K562 (cell line): ENCODE data around the gene ACTR1B. TPM values are rescaled to one million over a fixed set of nuclear protein-coding genes. Genes with fewer than 3 reads are reported as not detected.
"Not testable (repeated sequence)": the region's sequence is repeated elsewhere in the genome, so short reads cannot be mapped to it uniquely, and the experiment has no call there.

Source experiments
- ATAC-seq: fragments of 200-7000 bp; cut with Tn5 transposase; 3 replicates; pipeline ENCODE4 v1.9.1; 2020; ENCODE audit warnings: moderate library complexity
- BruUV-seq: library from RNA; stranded (reverse); fragments of 400-500 nt; replicated peaks from 2 replicates; lab custom pipeline; 2021; lab: Mats Ljungman, UMichigan
- CTCF ChIA-PET: fragments of 300-600 bp; formaldehyde crosslinking; extraction: SDS; loops from one replicate; lab custom pipeline; 2021; ENCODE audit warnings: low intra/inter-chr PET ratio; lab: Yijun Ruan, JAX
- POLR2A ChIA-PET: fragments of 300-600, 350-650 bp; sonication (Branson Sonifier 250); formaldehyde crosslinking; extraction: SDS; loops from one replicate; lab custom pipeline; 2021; ENCODE audit warnings: antibody characterized with exemption, inconsistent platforms; lab: Yijun Ruan, JAX
- DNase-seq, 4 experiments: peaks; one replicate each; pipeline versions ENCODE4 v3.0.0 to v3.0.0-alpha.2; 2011 to 2018; ENCODE audit warnings: low spot score in 3 of 4, mixed read lengths in 3 of 4; ENCODE audit errors: extremely low read depth in 1 of 4
- FAIRE-seq: peaks from 2 replicates; lab custom pipeline; 2011; peaks lifted over from hg19 to GRCh38; lab: Jason Lieb, UNC
- H2AFZ ChIP-seq: 2 replicates; pipeline ENCODE4 v1.6.0; 2011; ENCODE audit warnings: low read depth, low read length, control low read depth, inconsistent platforms
- H3K27ac ChIP-seq: fragments of 200-600 bp; 3 replicates; pipeline ENCODE4 v1.8.0; 2011; ENCODE audit warnings: low read depth, mild to moderate bottlenecking, control low read depth, inconsistent platforms, low read length, moderate library complexity, mixed read lengths; ENCODE audit errors: extremely low read depth
- H3K27me3 ChIP-seq, 2 experiments: fragments of 300-600 bp in 1 of 2; 2 replicates in 1 of 2; 3 replicates in 1 of 2; pipeline versions ENCODE4 v1.6.0 to v1.8.0; 2011; ENCODE audit warnings: inconsistent platforms in 2 of 2, low read length in 2 of 2, mild to moderate bottlenecking in 1 of 2, mixed read lengths in 1 of 2, moderate library complexity in 1 of 2; ENCODE audit not compliant: control insufficient read depth in 2 of 2, insufficient read depth in 2 of 2
- H3K36me3 ChIP-seq: fragments of 300-600 bp; 3 replicates; pipeline ENCODE4 v1.8.0; 2011; ENCODE audit warnings: mild to moderate bottlenecking, low read length, inconsistent platforms; ENCODE audit not compliant: control insufficient read depth, insufficient read depth
- H3K4me1 ChIP-seq, 2 experiments: fragments of 200-600 bp in 1 of 2; replicated peaks in 1 of 2; 2 replicates in 1 of 2; 3 replicates in 1 of 2; pipeline versions ENCODE4 v1.5.1 to v1.8.0; 2011; ENCODE audit warnings: inconsistent platforms in 2 of 2, low read length in 2 of 2, mild to moderate bottlenecking in 1 of 2, mixed read lengths in 1 of 2, moderate library complexity in 1 of 2; ENCODE audit not compliant: control insufficient read depth in 2 of 2, insufficient read depth in 2 of 2
- H3K4me2 ChIP-seq: 2 replicates; pipeline ENCODE4 v1.6.1; 2011; ENCODE audit warnings: low read length, control low read depth, inconsistent platforms, mixed read lengths; ENCODE audit not compliant: insufficient read depth
- H3K4me3 ChIP-seq: fragments of 200-600 bp; sonication (generic), shearing (Covaris generic); 2 replicates; pipeline ENCODE4 v1.5.1; 2016; ENCODE audit warnings: control low read depth, inconsistent platforms
- H3K79me2 ChIP-seq: fragments of 200-600 bp; 3 replicates; pipeline ENCODE4 v1.8.0; 2011; ENCODE audit warnings: low read length, inconsistent platforms; ENCODE audit not compliant: control insufficient read depth, insufficient read depth
- H3K9ac ChIP-seq, 2 experiments: 2 replicates each; pipeline versions ENCODE4 v1.6.0 to v1.6.1; 2011; ENCODE audit warnings: low read depth in 2 of 2, low read length in 2 of 2, control low read depth in 1 of 2, inconsistent platforms in 1 of 2, mild to moderate bottlenecking in 1 of 2, mixed read lengths in 1 of 2; ENCODE audit not compliant: insufficient read depth in 1 of 2
- H3K9me1 ChIP-seq: one replicate; pipeline ENCODE4 v1.6.0; 2011; ENCODE audit warnings: inconsistent platforms, mild to moderate bottlenecking, low read length, moderate library complexity; ENCODE audit not compliant: control insufficient read depth, insufficient read depth
- H3K9me3 ChIP-seq: replicated peaks from 2 replicates; pipeline ENCODE4 v1.5.1; 2011; ENCODE audit warnings: low read depth, low read length, inconsistent platforms; ENCODE audit not compliant: control insufficient read depth, insufficient read depth
- H4K20me1 ChIP-seq: replicated peaks from 2 replicates; pipeline ENCODE4 v1.6.1; 2011; ENCODE audit warnings: low read length, inconsistent platforms, mixed read lengths; ENCODE audit not compliant: control insufficient read depth, insufficient read depth
- MAZ ChIP-seq, 2 experiments: fragments of 450-650 bp in 1 of 2; sonication (generic) in 1 of 2; formaldehyde crosslinking; IDR thresholded peaks in 1 of 2; conservative IDR thresholded peaks in 1 of 2; 2 replicates each; pipeline versions ENCODE4 v1.4.0 to v1.5.0; 2020; ENCODE audit warnings: mild to moderate bottlenecking in 1 of 2, missing genetic modification reagents in 1 of 2
- PHB ChIP-seq: fragments of 250-450 bp; sonication (Bioruptor Pico); IDR thresholded peaks from 2 replicates; pipeline ENCODE4 v1.5.0; 2021
- PPARD ChIP-seq: fragments of 250-450 bp; sonication (Bioruptor Pico); IDR thresholded peaks from 2 replicates; pipeline ENCODE4 v1.8.0; 2022; ENCODE audit warnings: inconsistent platforms, mild to moderate bottlenecking, moderate library complexity
- ZNF239 ChIP-seq: fragments of 250-450 bp; sonication (Bioruptor Pico); IDR thresholded peaks from 2 replicates; pipeline ENCODE4 v1.4.0; 2020; ENCODE audit warnings: mild to moderate bottlenecking
- WGBS: fragments of 100-300 bp; shearing (Covaris generic); methylation state at CpG from one replicate; pipeline ENCODE4 v1.1.6; 2016; ENCODE audit warnings: low coverage, mixed read lengths; ENCODE audit not compliant: insufficient coverage; ENCODE audit errors: missing lambda C conversion rate; 5-methylcytosine and 5-hydroxymethylcytosine counted together
- in situ Hi-C: fragments of 300-500 bp; cut with MboI; formaldehyde crosslinking; loops from 4 replicates; pipeline ENCODE4 v1.15.0; 2018; ENCODE audit warnings: inconsistent platforms, mixed read lengths
- intact Hi-C: fragments of 100-400 bp; cut with micrococcal nuclease; formaldehyde crosslinking; loops from 2 replicates; pipeline ENCODE4 v1.14.2; 2022
- polyA plus RNA-seq, 8 experiments: library from polyadenylated mRNA; depleted of rRNA in 4 of 8; stranded (reverse) in 5 of 8; unstranded in 3 of 8; fragments of >200 nt; fragmentation: Nextera tagmentation in 2 of 8; fragmentation: Illumina TruSeq in 1 of 8; extraction: Ambion mirVana in 2 of 8; extraction: Trizol in 1 of 8; gene quantifications; 2 replicates each; pipeline versions ENCODE4 v1.2.1 to v1.2.3, GENCODE V29; 2011 to 2014; ENCODE audit warnings: inconsistent platforms in 1 of 8, missing spikeins in 1 of 8
- total RNA-seq, 7 experiments: library from RNA; depleted of rRNA in 6 of 7; stranded (reverse); fragments of >200 nt in 6 of 7; fragmentation: Illumina TruSeq in 2 of 7; extraction: Trizol in 2 of 7; gene quantifications; 2 replicates each; pipeline versions ENCODE4 v1.2.1 to v1.2.3, GENCODE V29; 2011 to 2021; ENCODE audit warnings: low replicate concordance in 1 of 7
- TF ChIP-seq, protein P1 (sequence below): fragments of 450-650 bp; conservative IDR thresholded peaks from 2 replicates; pipeline ENCODE4 v1.6.1; 2016; ENCODE audit warnings: missing genetic modification characterization, low read depth, mild to moderate bottlenecking, control low read depth, missing compliant biosample characterization

ACTR1B gene
- total and polyA plus RNA-seq, 9 of the 15 experiments (the other 6 are each of a cell fraction or from before 2014, with no cell fraction given) = 0.49 to 42.3 (median 22.5) TPM

DNA sequence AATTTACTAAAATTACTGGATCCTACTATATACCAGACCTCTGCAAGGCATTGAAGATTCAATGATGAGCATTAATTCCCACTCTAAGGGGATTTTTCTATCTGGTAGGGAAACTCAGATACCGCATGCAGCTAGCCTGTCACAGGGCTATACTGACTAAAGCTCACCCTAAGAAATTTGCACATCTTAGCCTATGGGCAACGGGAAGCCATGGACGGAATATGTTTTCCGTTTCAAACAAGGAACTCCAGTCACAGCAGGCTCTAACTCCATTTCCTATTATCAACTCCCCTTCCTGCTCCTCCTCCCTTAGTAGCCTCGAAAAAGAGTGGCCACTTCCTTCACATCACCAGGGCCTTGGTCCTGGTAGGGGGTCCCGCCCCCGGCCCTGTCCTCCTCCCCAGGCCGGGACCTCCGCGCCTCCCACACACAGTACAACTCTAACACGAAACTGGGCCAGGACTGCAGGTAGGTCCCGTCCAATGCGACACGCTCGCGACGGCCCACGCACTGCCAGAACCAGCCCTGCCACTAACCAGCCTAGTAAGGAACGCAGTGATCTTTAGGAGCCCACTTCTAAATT lies 18.6 kb downstream of the ACTR1B start (continued):
- TF ChIP-seq, protein P1, sequence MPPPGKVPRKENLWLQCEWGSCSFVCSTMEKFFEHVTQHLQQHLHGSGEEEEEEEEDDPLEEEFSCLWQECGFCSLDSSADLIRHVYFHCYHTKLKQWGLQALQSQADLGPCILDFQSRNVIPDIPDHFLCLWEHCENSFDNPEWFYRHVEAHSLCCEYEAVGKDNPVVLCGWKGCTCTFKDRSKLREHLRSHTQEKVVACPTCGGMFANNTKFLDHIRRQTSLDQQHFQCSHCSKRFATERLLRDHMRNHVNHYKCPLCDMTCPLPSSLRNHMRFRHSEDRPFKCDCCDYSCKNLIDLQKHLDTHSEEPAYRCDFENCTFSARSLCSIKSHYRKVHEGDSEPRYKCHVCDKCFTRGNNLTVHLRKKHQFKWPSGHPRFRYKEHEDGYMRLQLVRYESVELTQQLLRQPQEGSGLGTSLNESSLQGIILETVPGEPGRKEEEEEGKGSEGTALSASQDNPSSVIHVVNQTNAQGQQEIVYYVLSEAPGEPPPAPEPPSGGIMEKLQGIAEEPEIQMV (tag) = no peak
- TF ChIP-seq PPARD (CRISPR knock-in tag) (no peak), PHB (0 out of 2 replicates have a peak, but pooled peaks have one; percentile 18)

DNA sequence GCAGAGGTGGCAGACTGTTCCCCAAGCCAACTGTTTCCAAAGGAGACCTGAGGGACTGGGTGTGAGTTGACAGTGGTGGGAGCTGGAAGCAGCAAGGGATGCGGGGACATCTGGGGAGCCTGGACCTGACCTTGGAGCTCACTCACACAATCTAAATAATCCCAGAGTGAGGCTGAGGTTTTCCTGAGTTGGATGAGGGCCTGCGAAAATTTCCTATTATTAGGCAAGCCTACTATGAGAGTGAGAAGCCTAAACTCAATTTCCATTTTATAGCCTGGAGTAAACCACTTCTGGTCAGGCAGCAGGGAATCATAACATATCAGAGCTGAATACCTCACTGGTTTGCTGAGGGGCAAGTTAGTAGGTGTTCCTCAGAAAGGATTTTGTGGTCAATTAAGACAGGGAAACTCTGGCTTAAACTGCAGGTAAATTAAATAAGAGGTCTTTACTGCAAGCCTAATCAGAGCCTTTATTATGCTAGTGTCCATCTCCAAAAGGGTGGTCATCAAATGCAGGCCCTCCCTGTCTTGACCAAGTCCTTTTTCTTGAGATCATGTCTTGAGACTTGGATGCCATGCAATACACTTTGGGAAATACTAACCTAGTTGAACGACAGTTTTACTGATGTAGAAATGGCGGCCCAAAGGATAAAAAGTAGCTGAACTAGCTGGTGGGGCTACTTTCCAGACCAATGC lies 19.7 kb downstream of the ACTR1B start:
- peaks cover 13 to 19% of the 10 kb centered on the region in 2 experiments for H3K4me1 ChIP-seq
- no TSS peak for BruUV-seq
- 0 out of 2 replicates have a peak, but pooled peaks cover 4% of the 10 kb centered on the region for H4K20me1 ChIP-seq
- peak overlapping the region; percentile 86; the same call in 1 of the 2 replicates for H3K4me2 ChIP-seq
- peak overlapping the region; percentile 88 for H2AFZ ChIP-seq
- intact Hi-C loops = loop anchor here (10.0 kb wide), 1 partner anchor 49 kb away; no protein-coding TSS in a partner anchor
- H3K4me3 ChIP-seq = no peak overlapping the region
- FAIRE-seq (no peak), ATAC-seq (no peak), DNase-seq (no peak)
- H3K27me3 ChIP-seq = no peaks in the 10 kb centered on the region
- no peaks in the 10 kb centered on the region for H3K9me3 ChIP-seq
- in situ Hi-C loops = no loop called here
- peaks cover 32% of the 10 kb centered on the region for H3K79me2 ChIP-seq
- ChIA-PET POLR2A (interaction anchor here (1.1 to 11.8 kb wide), 3 partner anchors 8 to 20 kb away, joined by 3 to 135 read pairs (median 4); partner anchors contain the start of gene ACTR1B), CTCF (no interaction called here)
- no peaks in the 10 kb centered on the region for H3K9me1 ChIP-seq
- peak overlapping the region in 1 of 2 experiments; percentile 92; a peak in 1 of 4 replicates for H3K9ac ChIP-seq
- no peak for TF ChIP-seq MAZ (CRISPR knock-in tag; conservative IDR thresholded peaks at IDR 0.05 in 1 of 2, IDR thresholded peaks at IDR 0.05 in 1 of 2)
- TF ChIP-seq ZNF239 (CRISPR knock-in tag) = peak; percentile 94
- peaks cover 25% of the 10 kb centered on the region for H3K36me3 ChIP-seq
- WGBS = 83% methylated on average over 4 of the region's 4 CpGs
- H3K27ac ChIP-seq = 0 out of 3 replicates have a peak overlapping the region, but pooled peaks have one; percentile 92

DNA sequence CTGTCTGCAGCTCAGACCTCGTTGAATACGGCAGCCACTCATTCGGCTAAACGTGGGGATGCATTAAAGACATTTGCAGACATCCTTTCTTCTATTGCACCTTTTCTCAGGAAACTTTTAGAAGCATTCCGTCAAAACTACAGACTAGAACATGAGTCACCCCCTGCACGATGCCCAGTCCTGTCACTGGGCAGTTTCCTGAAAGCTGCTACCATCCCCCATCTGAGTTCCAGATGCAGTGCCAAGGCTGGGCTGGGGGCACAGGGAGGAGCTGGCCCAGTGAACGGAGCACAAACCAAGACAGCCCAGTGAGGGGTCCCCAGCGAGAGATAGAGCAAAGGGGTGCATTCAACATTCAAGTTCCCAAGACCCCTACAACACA lies 37.8 kb downstream of the ACTR1B start:
- POLR2A ChIA-PET, H3K27me3 ChIP-seq, H3K36me3 ChIP-seq, BruUV-seq, H3K9me3 ChIP-seq, CTCF ChIA-PET, FAIRE-seq, H3K4me1 ChIP-seq, H4K20me1 ChIP-seq, H3K4me3 ChIP-seq, in situ Hi-C loops, H3K9me1 ChIP-seq, H3K27ac ChIP-seq, H2AFZ ChIP-seq, DNase-seq, H3K4me2 ChIP-seq, H3K9ac ChIP-seq, H3K79me2 ChIP-seq, intact Hi-C loops, ATAC-seq: not testable (repeated sequence)
- 59% methylated on average over 7 of the region's 8 CpGs for WGBS
